Kidney (tissue), 14 donors: ENCODE measurements around the gene ZNF106. TPM values are rescaled to one million over a fixed set of nuclear protein-coding genes. Genes with fewer than 3 reads are reported as not detected.

Experiments used
- DNase-seq, 5 donors: peaks; one replicate each; pipeline ENCODE4 v3.0.0-alpha.2; 2013 to 2020
- FAIRE-seq: peaks from 2 replicates; lab custom pipeline; 2012; peaks lifted over from hg19 to GRCh38; lab: Jason Lieb, UNC
- H3K27ac ChIP-seq, 2 donors: one replicate each; pipeline ENCODE4 v1.7.0; 2013; ENCODE audit warnings: low read depth in 2 of 2, low read length in 2 of 2, inconsistent platforms in 1 of 2
- H3K27me3 ChIP-seq: one replicate; pipeline ENCODE4 v1.7.1; 2013; ENCODE audit warnings: low read length, inconsistent platforms; ENCODE audit not compliant: control insufficient read depth, insufficient read depth
- H3K36me3 ChIP-seq, 3 donors: one replicate each; pipeline versions ENCODE4 v1.7.0 to v1.7.1; 2013; ENCODE audit warnings: low read length in 3 of 3, control low read depth in 1 of 3, inconsistent platforms in 1 of 3; ENCODE audit not compliant: insufficient read depth in 3 of 3, control insufficient read depth in 2 of 3
- H3K4me1 ChIP-seq, 3 donors: one replicate each; pipeline versions ENCODE4 v1.7.0 to v1.7.1; 2013; ENCODE audit warnings: low read length in 3 of 3, inconsistent platforms in 1 of 3, low read depth in 1 of 3; ENCODE audit not compliant: control insufficient read depth in 2 of 3, insufficient read depth in 2 of 3
- H3K4me3 ChIP-seq, 3 donors: one replicate each; pipeline versions ENCODE4 v1.7.0 to v1.8.1; 2013; ENCODE audit warnings: low read length in 3 of 3, control low read depth in 1 of 3, inconsistent platforms in 1 of 3
- H3K9ac ChIP-seq, 3 donors: one replicate each; pipeline versions ENCODE4 v1.7.0 to v1.7.1; 2013; ENCODE audit warnings: low read length in 3 of 3, control low read depth in 1 of 3, inconsistent platforms in 1 of 3
- H3K9me3 ChIP-seq, 3 donors: one replicate each; pipeline versions ENCODE4 v1.7.0 to v1.7.1; 2013; ENCODE audit warnings: low read length in 3 of 3, control low read depth in 1 of 3, inconsistent platforms in 1 of 3; ENCODE audit not compliant: control insufficient read depth in 2 of 3, insufficient read depth in 1 of 3
- CTCF ChIP-seq: IDR thresholded peaks from 3 replicates; pipeline ENCODE4 v1.5.1; 2012; ENCODE audit warnings: mild to moderate bottlenecking, moderate library complexity, borderline replicate concordance; ENCODE audit not compliant: insufficient read depth; ENCODE audit errors: extremely low read depth
- intact Hi-C: fragments of 100-400 bp; cut with DNase I; formaldehyde crosslinking; loops from one replicate; pipeline ENCODE4 v1.11.1; 2022
- polyA plus RNA-seq: library from polyadenylated mRNA; stranded (reverse); fragments of 350-450 nt; fragmentation: Illumina TruSeq; extraction: RNeasy Lipid Tissue Mini Kit (QIAGEN cat#74804); gene quantifications from one replicate; pipeline ENCODE4 v1.2.3, GENCODE V29; 2014; ENCODE audit warnings: low read depth, low replicate concordance; ENCODE audit not compliant: insufficient read depth
- total RNA-seq: library from RNA; stranded (reverse); fragmentation: NEBNext Ultra II Directional; extraction: Animal tissue kit (Norgen Biotek cat#: 25700); gene quantifications from one replicate; pipeline ENCODE4 v1.2.1, GENCODE V29; 2021
- donor health status: control.
- donor health status: control.
- donor health status: control.
- donor health status: control.
- donor health status: control.
- donor health status: DM: yes; HTN: yes; CAD: no.
- donor health status: Normal renal cell carcinoma (clear cell type).

ZNF106 gene
- total and polyA plus RNA-seq, 2 donors from 2014 or later = 7.2 to 52.0 TPM

- intact Hi-C loops = no loop called here
- H3K4me3 ChIP-seq = no peak overlapping the region
- FAIRE-seq (no peak), DNase-seq (no peak)
- no peak overlapping the region for H3K9ac ChIP-seq
- H3K27ac ChIP-seq = no peak overlapping the region
- no peaks in the 10 kb centered on the region for H3K4me1 ChIP-seq
- H3K27me3 ChIP-seq = no peaks in the 10 kb centered on the region
- peaks cover 0 to 3% (median 0%) of the 10 kb centered on the region in 3 donors for H3K36me3 ChIP-seq
- no peak for TF ChIP-seq CTCF
- H3K9me3 ChIP-seq = peaks cover 0 to 7% (median 0%) of the 10 kb centered on the region in 3 donors
Measured at GRCh38 chr15:42375941-42376340, 115.0 kb downstream of the ZNF106 start.

- peaks cover 0 to 7% (median 0%) of the 10 kb centered on the region in 3 donors for H3K9me3 ChIP-seq
- H3K4me3 ChIP-seq = no peak overlapping the region
- no peaks in the 10 kb centered on the region for H3K27me3 ChIP-seq
- FAIRE-seq (no peak), DNase-seq (no peak)
- intact Hi-C loops = no loop called here
- peaks cover 0 to 3% (median 0%) of the 10 kb centered on the region in 3 donors for H3K36me3 ChIP-seq
- H3K9ac ChIP-seq = no peak overlapping the region
- H3K4me1 ChIP-seq = no peaks in the 10 kb centered on the region
- H3K27ac ChIP-seq = no peak overlapping the region
- TF ChIP-seq CTCF = no peak
Measured at GRCh38 chr15:42375252-42375651, 115.7 kb downstream of the ZNF106 start.

- Histone ChIP-seq H3K9ac (no peak overlapping the region), H3K9me3 (peaks cover 0 to 7% (median 0%) of the 10 kb centered on the region in 3 donors), H3K4me3 (no peak overlapping the region), H3K4me1 (no peaks in the 10 kb centered on the region), H3K27me3 (no peaks in the 10 kb centered on the region), H3K27ac (no peak overlapping the region), H3K36me3 (peaks cover 0 to 3% (median 0%) of the 10 kb centered on the region in 3 donors)
- no peak for DNase-seq
- intact Hi-C loops = no loop called here
- FAIRE-seq = no peak
- TF ChIP-seq CTCF = no peak
Measured at GRCh38 chr15:42374810-42375209, 116.1 kb downstream of the ZNF106 start.

- no peak overlapping the region for H3K27ac ChIP-seq
- intact Hi-C loops = no loop called here
Measured at GRCh38 chr15:42373936-42374335, 117.0 kb downstream of the ZNF106 start.

More at GRCh38 chr15:42373936-42374335, 117.0 kb downstream of the ZNF106 start:
- H3K4me3 ChIP-seq = no peak overlapping the region
- H3K4me1 ChIP-seq = no peaks in the 10 kb centered on the region
- H3K27me3 ChIP-seq = no peaks in the 10 kb centered on the region
- peaks cover 0 to 3% (median 0%) of the 10 kb centered on the region in 3 donors for H3K36me3 ChIP-seq
- no peak for FAIRE-seq
- peaks cover 0 to 7% (median 0%) of the 10 kb centered on the region in 3 donors for H3K9me3 ChIP-seq
- TF ChIP-seq CTCF = no peak
- no peak overlapping the region for H3K9ac ChIP-seq
- no peak for DNase-seq
